AG10803 (cell line): ENCODE measurements around the gene GIGYF2.

Experiments
- DNase-seq: peaks from one replicate; pipeline ENCODE4 v3.0.0; 2010; ENCODE audit warnings: low read depth
- H3K4me3 ChIP-seq: 2 replicates; pipeline ENCODE4 v1.5.1; 2011; ENCODE audit warnings: mild to moderate bottlenecking, low read length, control low read depth
- CTCF ChIP-seq: conservative IDR thresholded peaks from 2 replicates; pipeline ENCODE4 v1.5.1; 2011; ENCODE audit warnings: mild to moderate bottlenecking, low read length, control low read depth, inconsistent platforms

The GIGYF2 gene

GRCh38 chr2:232728785-232729184 lies 31.7 kb downstream of the GIGYF2 start:
- DNase-seq, result no peak
- TF ChIP-seq CTCF, result no peak
- no peak overlapping the region for H3K4me3 ChIP-seq

GRCh38 chr2:232731470-232731869 lies 34.3 kb downstream of the GIGYF2 start:
- DNase-seq, result peak; percentile 71
- no peak for TF ChIP-seq CTCF
- H3K4me3 ChIP-seq, result no peak overlapping the region

- no peak for TF ChIP-seq CTCF
- H3K4me3 ChIP-seq, result no peak overlapping the region
- no peak for DNase-seq
These were observed 44.2 kb downstream of the GIGYF2 start for GRCh38 chr2:232741294-232741693.

- no peak for DNase-seq
- TF ChIP-seq CTCF, result no peak
- no peak overlapping the region for H3K4me3 ChIP-seq
These were observed 44.8 kb downstream of the GIGYF2 start for GRCh38 chr2:232741972-232742371.

- DNase-seq, result no peak
- no peak overlapping the region for H3K4me3 ChIP-seq
These were observed 47.8 kb downstream of the GIGYF2 start for GRCh38 chr2:232744963-232745362.

GRCh38 chr2:232748038-232748437 lies 50.9 kb downstream of the GIGYF2 start:
- no peak for TF ChIP-seq CTCF
- no peak overlapping the region for H3K4me3 ChIP-seq
- DNase-seq, result no peak

More at GRCh38 chr2:232744963-232745362, 47.8 kb downstream of the GIGYF2 start:
- TF ChIP-seq CTCF, result no peak

- no peak overlapping the region for H3K4me3 ChIP-seq
- no peak for TF ChIP-seq CTCF
- no peak for DNase-seq
These were observed 52.2 kb downstream of the GIGYF2 start for GRCh38 chr2:232749331-232749730.
